SK-MEL-5 (cell line): Measurements from ENCODE around the gene THSD4. TPM values are rescaled to one million over a fixed set of nuclear protein-coding genes. Genes with fewer than 3 reads are reported as not detected.
"Not testable (repeated sequence)": the region's sequence is repeated elsewhere in the genome, so short reads cannot be mapped to it uniquely, and the experiment has no call there.

ENCODE experiments used
- DNase-seq: peaks from one replicate; pipeline ENCODE4 v3.0.0-alpha.2; 2016; ENCODE audit warnings: low read depth, low spot score
- in situ Hi-C: cut with HindIII; loops from 2 replicates; pipeline ENCODE4 v1.10.0; 2016; ENCODE audit warnings: low sequenced_read_pairs, high pct_unique_total_duplicates, low pct_unique_long_range_greater_than_20kb
- total RNA-seq: library from RNA; depleted of rRNA; stranded (reverse); fragments of >200 nt; shearing (Covaris generic); gene quantifications from 2 replicates; pipeline ENCODE4 v1.2.3, GENCODE V29; 2014

The THSD4 gene
- total RNA-seq, 1 experiment from 2014 or later = 0.50 TPM

- DNase-seq = no peak
- in situ Hi-C loops = no loop called here
These were observed 236.9 kb downstream of the THSD4 start for GRCh38 chr15:71352125-71352524.

DNA sequence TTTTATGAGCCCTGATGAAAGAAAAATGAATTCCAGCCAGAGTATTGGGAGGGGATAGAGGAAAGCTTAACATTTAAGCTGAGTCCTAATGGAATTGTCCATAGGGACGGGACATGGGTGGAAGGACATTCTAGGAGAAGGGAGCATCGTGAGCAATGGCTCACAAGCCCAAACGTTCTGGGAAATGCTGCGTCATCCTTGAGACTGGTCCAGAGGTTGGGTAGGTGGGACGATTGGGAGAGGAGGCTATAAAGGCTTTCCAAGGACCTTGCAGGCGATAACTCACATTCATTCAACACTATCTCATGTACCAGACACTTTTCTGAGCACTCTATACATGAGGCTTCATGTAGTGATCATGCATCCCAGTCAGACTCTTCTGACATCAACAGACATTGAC lies 237.5 kb downstream of the THSD4 start:
- in situ Hi-C loops = no loop called here
- DNase-seq = no peak

DNA sequence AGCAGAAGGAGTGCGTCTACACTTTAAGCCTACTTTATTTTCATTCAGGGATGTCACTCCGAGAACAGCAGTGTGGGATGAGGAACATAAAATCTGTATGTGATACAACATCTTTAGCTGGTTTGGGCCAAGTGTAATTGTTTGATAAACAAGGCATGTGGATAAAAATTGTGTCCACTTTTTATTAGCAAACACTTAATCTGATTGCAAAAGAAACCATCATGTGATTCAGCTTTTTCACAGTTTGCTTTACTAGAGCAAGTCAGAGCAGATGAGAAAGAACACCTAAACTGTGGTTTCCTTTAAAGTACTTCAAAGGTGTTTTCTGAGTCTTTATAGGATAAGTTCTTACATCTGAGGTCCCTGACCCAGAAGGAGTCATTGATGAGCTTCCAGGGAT lies 237.9 kb downstream of the THSD4 start:
- in situ Hi-C loops = no loop called here
- DNase-seq = no peak

GRCh38 chr15:71355268-71355667 lies 240.0 kb downstream of the THSD4 start:
- no peak for DNase-seq
- in situ Hi-C loops = no loop called here

GRCh38 chr15:71357321-71357732 lies 242.1 kb downstream of the THSD4 start:
- in situ Hi-C loops = no loop called here
- DNase-seq = no peak

GRCh38 chr15:71357967-71358366 lies 242.7 kb downstream of the THSD4 start:
- in situ Hi-C loops = no loop called here

DNA sequence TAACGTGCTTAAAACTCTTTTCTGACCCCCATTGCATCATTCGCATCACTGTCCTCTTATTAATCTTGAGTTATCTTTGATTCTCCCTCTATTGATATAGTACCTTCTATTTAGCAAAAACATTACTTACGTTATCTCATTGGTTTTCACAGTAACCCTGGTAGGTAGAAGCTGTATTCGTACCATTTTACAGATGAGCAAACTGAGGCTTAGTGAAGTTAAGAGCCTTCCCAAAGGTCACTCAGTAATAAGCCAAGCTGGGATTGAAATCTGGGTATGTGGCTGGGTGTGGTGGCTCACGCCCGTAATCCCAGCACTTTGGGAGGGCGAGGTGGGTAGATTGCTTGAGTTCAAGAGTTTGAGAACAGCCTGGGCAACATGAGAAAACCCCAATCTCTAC lies 244.0 kb downstream of the THSD4 start:
- DNase-seq = no peak

More at GRCh38 chr15:71357967-71358366, 242.7 kb downstream of the THSD4 start:
- no peak for DNase-seq

GRCh38 chr15:71362556-71362955 lies 247.3 kb downstream of the THSD4 start:
- in situ Hi-C loops = no loop called here
- DNase-seq = no peak

More for the DNA sequence above, 244.0 kb downstream of the THSD4 start:
- in situ Hi-C loops = no loop called here

DNA sequence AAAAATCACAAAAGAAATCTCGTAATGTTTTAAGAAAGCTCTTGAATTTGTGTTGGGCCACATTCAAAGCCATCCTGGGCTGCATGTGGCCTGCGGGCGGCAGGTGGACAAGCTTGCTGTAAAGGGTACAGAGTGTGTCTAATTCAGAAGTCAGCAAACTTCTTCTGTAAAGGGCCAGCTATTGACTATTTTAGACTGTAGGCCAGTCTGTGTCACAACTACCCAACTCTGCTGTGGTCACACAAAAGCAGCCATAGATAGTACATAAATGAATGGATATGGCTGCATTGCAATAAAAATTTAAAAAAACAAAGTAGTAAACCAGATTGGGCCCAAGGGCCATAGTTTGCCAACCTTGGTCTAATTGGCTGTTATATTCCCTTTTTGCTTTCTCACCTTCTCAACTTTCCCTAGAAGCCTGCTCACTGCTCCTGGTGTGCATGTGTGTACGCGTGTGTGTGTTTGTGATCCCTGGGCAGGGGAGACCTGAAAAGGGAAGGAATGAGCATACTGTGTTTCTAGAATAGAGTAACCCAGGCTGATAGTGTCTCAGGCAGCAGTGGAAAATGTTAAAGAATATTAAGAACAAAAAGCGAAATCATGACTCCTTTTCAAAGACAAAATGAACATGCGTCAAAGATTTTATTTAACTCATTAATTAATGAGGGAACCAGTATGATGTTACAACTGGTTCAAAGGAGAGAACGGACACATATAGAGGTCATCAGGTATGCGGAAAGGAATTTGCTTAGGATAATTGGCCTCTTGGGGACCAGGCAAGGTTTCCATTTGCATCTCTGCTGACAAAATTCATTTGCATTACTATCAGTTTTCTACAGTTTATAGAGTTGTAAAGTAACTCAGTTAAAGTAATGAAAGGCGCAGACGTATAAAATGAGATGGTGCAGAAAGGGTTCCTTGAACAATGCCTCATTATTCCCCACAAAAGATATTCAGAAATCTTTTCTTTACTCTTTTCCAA lies 248.0 kb downstream of the THSD4 start:
- in situ Hi-C loops = no loop called here
- DNase-seq = no peak

DNA sequence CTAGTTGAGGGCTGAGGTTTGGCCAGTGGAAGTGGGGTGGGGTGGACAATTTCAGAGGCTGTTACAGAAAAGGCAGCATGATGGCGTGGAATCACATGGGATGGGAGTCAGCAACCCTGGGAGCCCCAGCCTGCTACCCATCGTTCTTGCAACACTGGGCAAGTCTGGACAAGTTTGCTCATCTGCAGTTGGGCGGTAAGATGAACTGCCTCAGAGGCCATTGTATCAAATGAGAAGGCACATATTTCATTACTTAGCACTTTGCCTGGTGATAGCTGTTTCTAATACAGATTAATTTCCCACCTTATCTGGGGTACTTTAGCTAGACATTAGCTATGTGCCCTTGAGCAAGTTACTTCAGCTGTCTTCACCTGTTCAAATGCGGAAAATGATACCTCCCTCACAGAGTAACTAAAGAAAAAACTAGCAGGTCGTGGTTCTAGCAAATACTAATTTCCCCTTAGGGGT lies 248.9 kb downstream of the THSD4 start:
- in situ Hi-C loops = no loop called here
- DNase-seq = no peak

GRCh38 chr15:71366522-71366921 lies 251.3 kb downstream of the THSD4 start:
- no peak for DNase-seq
- in situ Hi-C loops = no loop called here

DNA sequence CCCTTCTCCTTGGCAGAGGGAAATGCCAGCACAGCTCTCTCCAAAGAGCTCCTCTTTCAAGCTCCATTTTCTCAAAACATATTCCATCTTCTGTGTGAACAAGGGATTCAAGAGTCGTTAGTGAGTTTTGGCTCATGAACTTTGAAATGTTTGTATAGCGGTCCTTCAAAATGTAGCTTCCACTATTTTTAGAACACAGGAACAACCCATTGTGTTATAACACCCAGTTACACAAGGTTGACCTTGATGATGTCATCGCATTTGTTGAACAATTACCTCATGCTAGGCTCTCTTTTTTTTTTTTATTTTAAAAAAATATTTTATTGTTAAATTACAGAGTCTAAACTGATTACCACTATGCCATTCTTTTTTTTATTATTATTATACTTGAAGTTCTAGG lies 251.7 kb downstream of the THSD4 start:
- in situ Hi-C loops = no loop called here
- no peak for DNase-seq

- in situ Hi-C loops, DNase-seq: not testable (repeated sequence)
These were observed 252.5 kb downstream of the THSD4 start for GRCh38 chr15:71367737-71368136.

GRCh38 chr15:71372769-71373168 lies 257.5 kb downstream of the THSD4 start:
- in situ Hi-C loops = not testable (repeated sequence)

DNA sequence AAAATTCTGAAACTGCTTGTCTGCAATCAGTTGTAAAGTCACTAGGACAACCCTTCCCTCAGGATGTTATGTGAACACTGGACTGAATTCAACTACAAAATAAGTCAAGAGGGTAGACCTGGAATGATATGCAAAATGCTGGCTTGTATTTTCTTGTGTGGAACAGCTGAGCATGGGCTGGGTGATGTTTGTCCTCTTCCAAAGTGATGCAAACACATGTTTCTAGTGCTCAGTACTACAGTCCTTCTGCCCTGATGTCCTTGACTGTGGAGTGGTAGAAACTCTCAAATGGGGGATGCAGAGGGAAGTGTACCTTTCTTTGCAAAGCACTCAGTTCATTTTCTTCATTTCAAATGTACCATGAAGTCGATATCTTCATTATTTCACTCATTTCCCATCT lies 258.6 kb downstream of the THSD4 start:
- DNase-seq = no peak
- in situ Hi-C loops = no loop called here

More at GRCh38 chr15:71372769-71373168, 257.5 kb downstream of the THSD4 start:
- not testable (repeated sequence) for DNase-seq

GRCh38 chr15:71374607-71375352 lies 259.5 kb downstream of the THSD4 start:
- DNase-seq = no peak
- in situ Hi-C loops = no loop called here

- DNase-seq = no peak
- in situ Hi-C loops = no loop called here
These were observed 260.7 kb downstream of the THSD4 start for GRCh38 chr15:71375934-71376333.

- in situ Hi-C loops = no loop called here
- DNase-seq = no peak
These were observed 264.6 kb downstream of the THSD4 start for GRCh38 chr15:71379893-71380292.
